GM12874 (cell line): ENCODE results near the gene PRDX1.

Experiments used
- TF ChIP-seq, protein P1 (sequence below): IDR thresholded peaks from 2 replicates; pipeline ENCODE4 v1.5.1; 2011; ENCODE audit warnings: low read depth, mild to moderate bottlenecking, control low read depth, low read length, moderate library complexity; ENCODE audit not compliant: insufficient read depth

The PRDX1 gene

DNA sequence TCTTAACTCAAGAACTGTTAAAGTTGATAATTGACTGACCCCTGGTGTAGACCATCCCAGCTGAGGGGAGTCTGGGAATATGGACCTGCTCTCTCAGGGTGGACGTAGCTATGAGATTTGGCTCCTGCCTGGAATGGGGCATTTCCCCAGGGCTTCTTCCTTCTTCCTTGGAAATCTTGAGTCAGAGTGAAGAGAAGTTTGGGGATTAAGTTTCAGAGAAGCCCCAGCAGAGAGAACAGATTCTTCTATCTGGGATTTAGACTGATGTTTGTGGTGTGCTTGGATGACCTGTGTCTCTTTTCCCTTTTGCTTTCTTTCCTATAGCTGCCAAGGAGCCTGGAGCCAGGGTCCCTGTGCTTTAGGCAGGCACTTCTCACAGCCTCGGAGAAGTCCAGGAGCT, 42.2 kb upstream of the PRDX1 start:
- TF ChIP-seq, protein P1, sequence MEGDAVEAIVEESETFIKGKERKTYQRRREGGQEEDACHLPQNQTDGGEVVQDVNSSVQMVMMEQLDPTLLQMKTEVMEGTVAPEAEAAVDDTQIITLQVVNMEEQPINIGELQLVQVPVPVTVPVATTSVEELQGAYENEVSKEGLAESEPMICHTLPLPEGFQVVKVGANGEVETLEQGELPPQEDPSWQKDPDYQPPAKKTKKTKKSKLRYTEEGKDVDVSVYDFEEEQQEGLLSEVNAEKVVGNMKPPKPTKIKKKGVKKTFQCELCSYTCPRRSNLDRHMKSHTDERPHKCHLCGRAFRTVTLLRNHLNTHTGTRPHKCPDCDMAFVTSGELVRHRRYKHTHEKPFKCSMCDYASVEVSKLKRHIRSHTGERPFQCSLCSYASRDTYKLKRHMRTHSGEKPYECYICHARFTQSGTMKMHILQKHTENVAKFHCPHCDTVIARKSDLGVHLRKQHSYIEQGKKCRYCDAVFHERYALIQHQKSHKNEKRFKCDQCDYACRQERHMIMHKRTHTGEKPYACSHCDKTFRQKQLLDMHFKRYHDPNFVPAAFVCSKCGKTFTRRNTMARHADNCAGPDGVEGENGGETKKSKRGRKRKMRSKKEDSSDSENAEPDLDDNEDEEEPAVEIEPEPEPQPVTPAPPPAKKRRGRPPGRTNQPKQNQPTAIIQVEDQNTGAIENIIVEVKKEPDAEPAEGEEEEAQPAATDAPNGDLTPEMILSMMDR, result no peak

DNA sequence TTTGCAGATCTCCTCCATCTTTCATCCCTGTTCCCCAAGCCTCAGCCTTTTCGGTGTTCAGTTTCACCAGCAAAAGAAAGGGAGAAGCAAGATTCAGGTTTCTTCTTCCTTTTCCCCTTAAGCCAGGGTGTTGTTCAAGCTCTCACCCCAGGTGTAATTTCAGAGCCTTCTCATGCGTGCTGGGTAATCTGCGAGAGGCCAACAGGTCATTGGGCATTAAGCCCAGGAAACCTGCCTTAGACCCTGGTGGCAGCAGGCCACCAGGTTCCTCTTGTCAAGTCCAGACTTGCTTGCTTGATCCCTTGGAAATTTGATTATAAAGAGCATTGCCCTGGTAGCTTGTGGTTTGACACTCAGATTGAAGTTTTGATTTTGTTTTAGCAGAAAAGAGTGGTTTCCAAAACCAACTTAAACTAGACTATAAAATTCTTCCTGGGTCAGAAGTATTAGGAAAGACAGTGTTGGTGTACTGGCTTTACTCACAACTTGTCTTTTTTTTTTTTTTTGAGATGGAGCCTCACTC, 35.8 kb upstream of the PRDX1 start:
- TF ChIP-seq, protein P1, result no peak

DNA sequence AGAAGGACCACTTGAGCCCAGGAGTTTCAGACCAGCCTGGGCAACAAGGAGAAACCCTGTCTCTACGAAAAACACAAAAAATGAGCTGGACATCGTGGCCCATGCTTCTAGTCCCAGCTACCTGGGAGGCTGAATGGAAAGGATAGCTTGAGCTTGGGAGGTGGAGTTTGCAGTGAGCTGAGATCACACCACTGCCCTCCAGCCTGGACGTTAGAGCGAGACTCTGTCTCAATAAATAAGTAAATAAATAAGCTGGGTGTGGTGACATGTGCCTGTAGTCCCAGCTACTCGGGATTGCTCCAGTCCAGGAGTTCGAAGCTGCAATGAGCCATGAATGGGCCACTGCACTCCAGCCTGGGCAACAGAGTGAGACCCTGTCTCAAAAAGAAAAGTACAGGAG, 32.5 kb upstream of the PRDX1 start:
- TF ChIP-seq, protein P1, result no peak

DNA sequence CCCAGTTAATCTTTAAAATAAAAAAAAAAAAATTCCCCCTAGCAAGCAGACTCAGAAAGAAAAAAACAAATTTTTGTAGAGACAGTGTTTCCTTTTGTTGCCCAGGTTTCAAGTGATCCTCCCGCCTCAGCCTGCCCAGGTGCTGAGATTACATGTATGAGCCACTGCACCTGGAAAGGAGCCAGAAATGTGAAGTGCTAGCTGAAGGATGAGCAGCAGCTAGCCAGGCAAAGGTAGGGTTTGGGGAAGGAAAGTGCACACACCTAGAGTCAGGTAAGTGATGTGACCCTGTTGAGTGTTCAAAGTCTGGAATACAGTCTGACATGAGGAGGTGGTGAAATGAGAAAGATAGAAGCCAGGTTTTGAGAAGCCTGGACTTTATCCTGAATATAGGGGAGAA, 30.6 kb upstream of the PRDX1 start:
- TF ChIP-seq, protein P1, result no peak

DNA sequence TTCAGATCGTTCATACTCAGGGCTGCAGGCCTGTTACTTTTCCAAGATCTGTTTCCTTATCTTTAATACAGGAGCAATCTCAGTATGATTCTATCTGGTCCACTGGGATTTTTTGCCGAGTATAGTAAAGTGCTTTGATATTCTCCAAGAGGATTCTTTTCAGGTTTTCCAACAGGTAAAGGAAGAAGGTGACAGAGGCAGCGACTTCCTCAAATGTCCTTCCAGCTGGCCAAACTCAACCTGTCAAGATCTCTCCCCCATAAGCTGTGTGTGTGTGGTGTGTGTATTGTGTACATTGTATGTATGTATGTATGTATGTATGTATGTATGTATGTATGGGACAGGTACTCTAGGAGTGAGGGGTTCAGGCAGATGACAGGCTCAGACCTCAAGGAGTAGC, 30.0 kb upstream of the PRDX1 start:
- TF ChIP-seq, protein P1, result no peak

DNA sequence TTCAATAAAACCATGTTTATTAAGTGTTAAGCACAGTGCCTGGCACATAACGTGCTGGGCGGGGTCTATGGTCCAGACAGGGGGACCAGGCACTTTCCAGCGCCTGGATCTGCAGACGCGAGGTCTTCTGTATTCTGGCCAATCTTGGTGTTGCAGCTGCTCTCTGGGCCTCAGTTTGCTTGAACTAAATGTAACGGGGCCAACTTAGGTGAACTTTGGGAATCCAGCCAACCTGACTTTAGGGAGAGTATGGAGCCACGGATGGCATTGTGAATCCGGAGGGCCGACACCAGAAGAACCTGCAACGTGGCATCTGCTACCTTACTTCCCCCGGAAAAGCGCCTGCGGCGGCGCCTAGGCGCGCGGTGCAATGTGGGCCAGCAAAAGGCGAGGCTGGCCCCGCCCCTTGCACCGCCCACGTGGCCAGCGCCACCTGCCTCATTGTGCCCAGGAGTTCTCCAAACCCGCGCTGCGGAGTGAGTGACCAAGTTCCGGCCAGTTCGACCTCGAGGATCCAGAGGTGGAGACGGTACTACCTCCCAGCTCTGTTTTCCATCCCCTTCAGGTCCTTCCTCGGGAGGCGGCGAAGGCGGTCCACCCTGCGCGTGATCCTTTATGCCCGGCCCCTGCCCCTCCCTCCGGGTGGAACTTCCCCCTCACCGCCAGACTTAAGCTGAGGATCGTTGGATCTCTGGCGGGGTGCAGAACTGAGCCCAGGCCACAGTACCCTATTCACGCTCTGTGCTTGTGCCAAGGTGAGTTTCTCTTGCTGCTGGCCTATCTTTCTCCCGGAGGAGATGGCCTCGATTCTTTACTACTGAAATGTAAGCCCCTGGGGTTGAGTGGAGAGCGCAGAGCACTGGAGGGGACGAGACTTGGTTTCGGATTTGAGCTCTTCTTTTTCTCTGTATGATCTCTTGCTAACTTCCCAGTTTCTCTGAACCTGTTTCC, 29.0 kb upstream of the PRDX1 start, which contains the start of gene AKR1A1:
Gene AKR1A1 (plus strand): TSS at position 426 of the 951 bp plus-strand sequence. CDS start 10,969 bp downstream, outside the sequence.
- TF ChIP-seq, protein P1, result no peak

DNA sequence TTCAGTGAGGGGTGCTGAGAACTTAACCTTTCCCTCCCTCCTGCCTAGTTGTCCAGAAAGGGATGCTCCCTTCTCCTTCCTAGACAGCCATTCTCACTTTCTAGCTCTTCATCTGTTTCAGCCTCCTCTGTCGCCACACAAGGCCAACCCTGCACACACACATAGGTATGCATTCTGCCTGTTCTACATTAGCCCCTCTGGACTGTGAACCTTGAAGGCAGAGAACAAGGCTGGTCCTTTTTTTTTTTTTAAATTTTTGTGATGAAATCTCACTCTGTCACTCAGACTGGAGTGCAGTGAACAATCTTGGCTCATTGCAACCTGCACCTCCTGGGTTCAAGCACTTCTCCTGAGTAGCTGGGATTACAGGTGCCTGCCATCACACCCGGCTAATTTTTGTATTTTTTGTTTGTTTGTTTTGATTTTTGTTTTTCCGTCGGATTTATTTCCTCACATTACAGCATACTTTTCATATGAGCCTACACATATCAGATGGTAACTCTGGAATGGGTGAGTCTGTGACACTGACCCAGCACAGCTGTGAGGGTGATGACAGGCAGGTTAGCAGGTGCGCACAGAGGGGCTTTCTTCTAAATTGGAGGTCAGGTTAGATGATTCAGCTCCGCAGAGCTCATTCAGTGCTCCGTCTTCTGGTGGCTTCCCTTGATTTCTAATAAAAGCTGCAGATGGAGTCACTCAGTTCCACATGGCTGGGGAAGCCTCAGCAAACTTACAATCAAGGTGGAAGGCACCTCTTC, 24.0 kb upstream of the PRDX1 start:
- TF ChIP-seq, protein P1, result no peak
